ENCODE measurements around the gene ZC3H8. TPM values are rescaled to one million over a fixed set of nuclear protein-coding genes. Genes with fewer than 3 reads are reported as not detected.
"Not testable (repeated sequence)": the region's sequence is repeated elsewhere in the genome, so short reads cannot be mapped to it uniquely, and the experiment has no call there.

Gene ZC3H8
- total RNA-seq, 1 donor from 2014 or later: 26.0 TPM

- peak; percentile 30 for DNase-seq
Measured at GRCh38 chr2:112259509-112260294, 4.9 kb upstream of the ZC3H8 start.

GRCh38 chr2:112257575-112257974 is 2.7 kb upstream of the ZC3H8 start:
- DNase-seq: no peak

- DNase-seq: no peak
Measured at GRCh38 chr2:112256654-112257053, 1.8 kb upstream of the ZC3H8 start.

- DNase-seq: no peak
Measured at GRCh38 chr2:112255875-112256274, 1.0 kb upstream of the ZC3H8 start.

- no peak for DNase-seq
Measured at GRCh38 chr2:112253261-112253815, 1.5 kb downstream of the ZC3H8 start.

- DNase-seq: no peak
Measured at GRCh38 chr2:112251271-112251670, 3.6 kb downstream of the ZC3H8 start.

- no peak for DNase-seq
Measured at GRCh38 chr2:112244854-112245253, 10.0 kb downstream of the ZC3H8 start.

GRCh38 chr2:112243233-112243632 is 11.6 kb downstream of the ZC3H8 start:
- no peak for DNase-seq

- DNase-seq: no peak
Measured at GRCh38 chr2:112242384-112242783, 12.5 kb downstream of the ZC3H8 start.

GRCh38 chr2:112239862-112240261 is 15.0 kb downstream of the ZC3H8 start:
- DNase-seq: no peak

GRCh38 chr2:112230371-112230770 is 24.5 kb downstream of the ZC3H8 start:
- no peak for DNase-seq

- no peak for DNase-seq
Measured at GRCh38 chr2:112229348-112229747, 25.5 kb downstream of the ZC3H8 start.

- no peak for DNase-seq
Measured at GRCh38 chr2:112220831-112221230, 34.0 kb downstream of the ZC3H8 start.

- DNase-seq: no peak
Measured at GRCh38 chr2:112220186-112220585, 34.7 kb downstream of the ZC3H8 start.

- DNase-seq: no peak
Measured at GRCh38 chr2:112217854-112218253, 37.0 kb downstream of the ZC3H8 start.

GRCh38 chr2:112216167-112216566 is 38.7 kb downstream of the ZC3H8 start:
- DNase-seq: no peak

- not testable (repeated sequence) for DNase-seq
Measured at GRCh38 chr2:112207905-112208304, 46.9 kb downstream of the ZC3H8 start.

GRCh38 chr2:112204411-112204810 is 50.4 kb downstream of the ZC3H8 start:
- no peak for DNase-seq

GRCh38 chr2:112201696-112202430 is 53.0 kb downstream of the ZC3H8 start:
- DNase-seq: no peak

GRCh38 chr2:112199188-112199587 is 55.7 kb downstream of the ZC3H8 start:
- no peak for DNase-seq

GRCh38 chr2:112198780-112199179 is 56.1 kb downstream of the ZC3H8 start:
- DNase-seq: no peak

- DNase-seq: no peak
Measured at GRCh38 chr2:112197868-112198267, 57.0 kb downstream of the ZC3H8 start.

GRCh38 chr2:112195950-112196349 is 58.9 kb downstream of the ZC3H8 start:
- DNase-seq: no peak

Measured in occipital lobe (tissue), 2 donors.